Measurements from ENCODE around the gene C10orf143.

C10orf143 gene

DNA sequence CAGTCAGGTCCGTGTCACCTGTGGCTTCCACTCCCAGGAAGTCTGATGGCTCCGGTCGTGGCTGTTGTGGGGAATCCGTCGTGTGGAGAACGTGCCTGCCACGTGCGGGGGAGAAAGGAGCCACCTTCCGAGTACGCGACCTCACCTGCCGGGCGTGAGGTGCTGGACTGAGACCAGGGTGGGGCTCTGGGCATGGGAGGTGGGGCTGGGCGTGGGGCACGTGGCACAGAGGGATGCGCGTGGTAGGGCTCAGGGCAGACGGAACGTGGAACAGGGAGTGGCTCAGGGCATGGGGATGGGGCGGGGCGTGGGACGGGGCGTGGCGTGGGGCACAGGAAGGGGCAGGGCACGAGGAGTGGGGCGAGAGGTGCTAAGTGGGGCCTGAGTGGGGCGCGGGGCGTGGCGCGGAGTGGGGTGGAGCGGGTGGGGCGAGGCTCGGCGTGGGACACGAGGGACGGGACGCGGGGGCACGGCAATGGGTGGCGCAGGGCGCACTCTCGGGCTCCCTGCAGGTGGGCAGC lies 64.8 kb downstream of the C10orf143 start:
- Histone ChIP-seq H3K27me3 (ENCODE audit: control insufficient read depth, insufficient read depth, low read length) (no peaks in the 10 kb centered on the region), H3K4me3 (ENCODE audit: low read length) (no peak overlapping the region), H3K4me1 (ENCODE audit: control insufficient read depth, insufficient read depth, low read length) (no peaks in the 10 kb centered on the region), H3K36me3 (ENCODE audit: control insufficient read depth, insufficient read depth, low read length) (no peaks in the 10 kb centered on the region), H3K27ac (ENCODE audit: low read depth, low read length) (no peak overlapping the region), H3K9ac (ENCODE audit: low read length) (no peak overlapping the region)

DNA sequence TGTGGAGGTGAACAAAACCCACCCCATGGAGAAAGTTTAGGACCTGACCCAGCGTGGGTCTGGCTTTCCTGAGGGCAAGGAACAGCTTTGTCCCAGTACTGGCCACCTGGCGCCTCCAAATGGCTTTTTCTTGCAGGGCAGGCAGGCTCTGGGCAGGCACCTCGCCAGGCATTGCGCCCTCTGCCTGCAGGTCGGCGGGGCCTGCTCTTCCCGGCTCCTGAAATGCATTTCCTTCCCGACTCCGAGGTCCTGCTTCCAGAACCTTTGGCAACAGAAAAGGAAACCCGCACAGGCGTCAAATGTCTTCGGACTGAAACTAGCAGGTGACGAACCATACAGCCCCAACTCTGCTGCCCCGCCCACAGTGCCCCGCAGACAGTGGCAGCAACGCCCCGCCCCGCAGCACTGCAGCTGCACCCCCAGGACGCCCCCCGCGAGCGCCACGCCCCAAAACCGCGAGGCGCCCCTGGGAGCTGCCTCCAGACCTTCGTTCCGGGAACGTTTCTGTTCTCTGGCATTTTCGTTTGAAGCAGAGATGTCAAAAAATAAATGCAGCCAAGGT lies 65.5 kb downstream of the C10orf143 start:
- no peaks in the 10 kb centered on the region for H3K27me3 ChIP-seq (ENCODE audit: control insufficient read depth, insufficient read depth, low read length)
- no peak overlapping the region for H3K27ac ChIP-seq (ENCODE audit: low read depth, low read length)

GRCh38 chr10:130044067-130045061 lies 66.3 kb downstream of the C10orf143 start:
- Histone ChIP-seq H3K9ac (ENCODE audit: low read length) (no peak overlapping the region), H3K27me3 (ENCODE audit: control insufficient read depth, insufficient read depth, low read length) (no peaks in the 10 kb centered on the region), H3K4me3 (ENCODE audit: low read length) (no peak overlapping the region), H3K4me1 (ENCODE audit: control insufficient read depth, insufficient read depth, low read length) (no peaks in the 10 kb centered on the region), H3K27ac (ENCODE audit: low read depth, low read length) (no peak overlapping the region), H3K36me3 (ENCODE audit: control insufficient read depth, insufficient read depth, low read length) (no peaks in the 10 kb centered on the region)

More for the DNA sequence above, 65.5 kb downstream of the C10orf143 start:
- Histone ChIP-seq H3K36me3 (ENCODE audit: control insufficient read depth, insufficient read depth, low read length) (no peaks in the 10 kb centered on the region), H3K9ac (ENCODE audit: low read length) (no peak overlapping the region), H3K4me1 (ENCODE audit: control insufficient read depth, insufficient read depth, low read length) (no peaks in the 10 kb centered on the region), H3K4me3 (ENCODE audit: low read length) (no peak overlapping the region)

GRCh38 chr10:130043491-130043890 lies 67.1 kb downstream of the C10orf143 start:
- Histone ChIP-seq H3K27ac (ENCODE audit: low read depth, low read length) (no peak overlapping the region), H3K4me1 (ENCODE audit: control insufficient read depth, insufficient read depth, low read length) (no peaks in the 10 kb centered on the region), H3K9ac (ENCODE audit: low read length) (no peak overlapping the region), H3K36me3 (ENCODE audit: control insufficient read depth, insufficient read depth, low read length) (no peaks in the 10 kb centered on the region), H3K4me3 (ENCODE audit: low read length) (no peak overlapping the region), H3K27me3 (ENCODE audit: control insufficient read depth, insufficient read depth, low read length) (no peaks in the 10 kb centered on the region)

DNA sequence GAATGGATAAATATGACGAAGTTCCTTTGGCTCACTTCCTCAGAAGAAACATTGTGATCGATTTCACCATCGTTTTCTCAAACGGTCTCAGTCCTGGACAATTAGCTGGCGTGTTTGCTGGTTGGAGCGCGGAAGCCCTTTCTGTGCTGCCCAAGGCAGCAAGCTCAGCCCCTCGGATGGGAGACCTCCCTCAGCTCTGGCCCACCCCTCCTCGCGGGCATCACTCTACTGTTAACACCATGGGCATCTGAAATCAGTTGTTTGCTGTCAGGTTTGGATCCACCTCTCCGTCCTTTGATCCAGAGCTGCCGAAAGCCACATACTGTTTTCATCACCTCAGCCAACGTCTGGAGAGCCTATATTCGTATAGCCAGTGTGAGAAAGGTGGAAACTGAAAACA lies 68.2 kb downstream of the C10orf143 start:
- H3K4me1 ChIP-seq (ENCODE audit: control insufficient read depth, insufficient read depth, low read length) = no peaks in the 10 kb centered on the region
- no peaks in the 10 kb centered on the region for H3K36me3 ChIP-seq (ENCODE audit: control insufficient read depth, insufficient read depth, low read length)
- no peak overlapping the region for H3K4me3 ChIP-seq (ENCODE audit: low read length)
- H3K9ac ChIP-seq (ENCODE audit: low read length) = no peak overlapping the region
- H3K27ac ChIP-seq (ENCODE audit: low read depth, low read length) = no peak overlapping the region
- H3K27me3 ChIP-seq (ENCODE audit: control insufficient read depth, insufficient read depth, low read length) = no peaks in the 10 kb centered on the region

- H3K9ac ChIP-seq (ENCODE audit: low read length) = no peak overlapping the region
- no peaks in the 10 kb centered on the region for H3K27me3 ChIP-seq (ENCODE audit: control insufficient read depth, insufficient read depth, low read length)
- H3K36me3 ChIP-seq (ENCODE audit: control insufficient read depth, insufficient read depth, low read length) = no peaks in the 10 kb centered on the region
- no peak overlapping the region for H3K4me3 ChIP-seq (ENCODE audit: low read length)
- no peak overlapping the region for H3K27ac ChIP-seq (ENCODE audit: low read depth, low read length)
- H3K4me1 ChIP-seq (ENCODE audit: control insufficient read depth, insufficient read depth, low read length) = no peaks in the 10 kb centered on the region
These were observed 68.9 kb downstream of the C10orf143 start for GRCh38 chr10:130041451-130042371.

DNA sequence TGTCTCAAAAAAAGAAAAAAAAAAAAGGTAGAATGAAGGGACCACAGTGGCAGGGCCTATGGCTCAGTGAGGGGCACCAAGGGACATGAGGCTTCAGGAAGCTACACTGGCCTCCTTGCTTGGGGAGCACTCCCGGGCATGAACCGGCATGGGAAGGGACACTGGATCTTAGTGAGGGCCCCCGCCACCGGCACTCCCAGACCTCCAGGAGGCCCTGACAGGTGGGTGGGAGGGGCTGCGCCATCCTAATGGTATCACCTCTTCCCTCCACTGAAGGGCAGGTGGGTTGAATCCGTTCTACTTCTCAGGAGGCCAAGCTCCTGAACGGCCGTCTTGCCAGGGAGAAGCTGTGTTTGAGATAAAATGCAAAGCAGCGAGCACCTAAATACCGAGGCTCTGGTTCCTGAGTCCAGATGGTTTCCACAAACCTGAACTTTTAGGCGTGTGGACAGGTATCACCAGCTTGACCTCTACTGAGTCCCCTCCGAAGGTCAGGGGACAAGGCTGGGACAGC lies 69.8 kb downstream of the C10orf143 start:
- Histone ChIP-seq H3K4me1 (ENCODE audit: control insufficient read depth, insufficient read depth, low read length) (no peaks in the 10 kb centered on the region), H3K4me3 (ENCODE audit: low read length) (no peak overlapping the region), H3K9ac (ENCODE audit: low read length) (no peak overlapping the region), H3K27ac (ENCODE audit: low read depth, low read length) (no peak overlapping the region), H3K27me3 (ENCODE audit: control insufficient read depth, insufficient read depth, low read length) (no peaks in the 10 kb centered on the region), H3K36me3 (ENCODE audit: control insufficient read depth, insufficient read depth, low read length) (no peaks in the 10 kb centered on the region)

DNA sequence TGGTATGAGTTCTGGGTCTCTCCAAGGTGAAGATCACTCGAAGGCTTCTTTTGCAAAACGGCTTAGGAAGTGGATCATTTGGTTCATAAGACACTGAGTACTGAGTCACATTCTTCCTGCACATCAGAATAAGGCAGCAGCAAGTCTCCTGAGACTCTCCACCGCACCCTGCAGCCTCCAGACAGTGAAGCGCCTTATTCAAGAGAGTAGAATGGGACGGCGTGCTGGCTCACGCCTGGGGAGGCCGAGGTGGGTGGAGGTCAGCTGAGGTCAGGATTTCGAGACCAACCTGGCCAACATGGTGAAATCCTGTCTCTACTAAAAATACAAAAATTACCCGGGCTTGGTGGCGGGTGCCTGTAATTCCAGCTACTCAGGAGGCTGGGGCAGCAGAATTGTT lies 70.3 kb downstream of the C10orf143 start:
- Histone ChIP-seq H3K4me3 (ENCODE audit: low read length) (no peak overlapping the region), H3K27me3 (ENCODE audit: control insufficient read depth, insufficient read depth, low read length) (no peaks in the 10 kb centered on the region), H3K36me3 (ENCODE audit: control insufficient read depth, insufficient read depth, low read length) (no peaks in the 10 kb centered on the region), H3K4me1 (ENCODE audit: control insufficient read depth, insufficient read depth, low read length) (no peaks in the 10 kb centered on the region), H3K27ac (ENCODE audit: low read depth, low read length) (no peak overlapping the region), H3K9ac (ENCODE audit: low read length) (no peak overlapping the region)

- Histone ChIP-seq H3K36me3 (ENCODE audit: control insufficient read depth, insufficient read depth, low read length) (no peaks in the 10 kb centered on the region), H3K27me3 (ENCODE audit: control insufficient read depth, insufficient read depth, low read length) (no peaks in the 10 kb centered on the region), H3K4me1 (ENCODE audit: control insufficient read depth, insufficient read depth, low read length) (no peaks in the 10 kb centered on the region), H3K27ac (ENCODE audit: low read depth, low read length) (no peak overlapping the region), H3K4me3 (ENCODE audit: low read length) (no peak overlapping the region), H3K9ac (ENCODE audit: low read length) (no peak overlapping the region)
These were observed 71.5 kb downstream of the C10orf143 start for GRCh38 chr10:130039141-130039540.

- H3K36me3 ChIP-seq (ENCODE audit: control insufficient read depth, insufficient read depth, low read length) = no peaks in the 10 kb centered on the region
- H3K9ac ChIP-seq (ENCODE audit: low read length) = no peak overlapping the region
- H3K4me3 ChIP-seq (ENCODE audit: low read length) = no peak overlapping the region
- no peaks in the 10 kb centered on the region for H3K4me1 ChIP-seq (ENCODE audit: control insufficient read depth, insufficient read depth, low read length)
- no peak overlapping the region for H3K27ac ChIP-seq (ENCODE audit: low read depth, low read length)
- H3K27me3 ChIP-seq (ENCODE audit: control insufficient read depth, insufficient read depth, low read length) = no peaks in the 10 kb centered on the region
These were observed 72.0 kb downstream of the C10orf143 start for GRCh38 chr10:130038611-130039109.

DNA sequence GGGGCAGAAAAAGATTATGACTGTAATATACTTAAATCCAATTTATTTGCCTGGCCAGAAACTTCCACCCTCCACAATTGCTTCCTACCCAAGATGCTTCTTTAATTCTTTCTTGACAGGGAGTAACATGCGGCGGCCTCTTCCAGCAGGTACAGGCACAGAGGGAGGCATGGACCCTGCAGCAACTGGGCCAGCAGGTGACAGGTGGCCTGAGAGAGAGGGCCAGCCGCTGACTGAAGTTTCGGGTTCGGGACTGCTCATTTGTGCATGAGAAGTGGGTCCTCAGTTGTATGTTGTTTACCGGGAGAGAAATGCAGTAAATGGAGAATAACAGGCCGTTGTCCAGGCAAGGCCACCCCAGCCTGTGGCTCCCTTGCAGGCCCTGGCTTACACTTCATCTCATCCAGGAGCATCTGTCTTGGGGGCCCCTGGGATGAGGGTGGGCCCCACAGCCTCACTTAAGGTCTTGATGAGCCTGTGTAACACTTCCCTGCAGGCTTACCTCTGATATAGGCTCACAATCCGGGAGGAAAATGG lies 72.5 kb downstream of the C10orf143 start:
- no peak overlapping the region for H3K9ac ChIP-seq (ENCODE audit: low read length)
- no peaks in the 10 kb centered on the region for H3K36me3 ChIP-seq (ENCODE audit: control insufficient read depth, insufficient read depth, low read length)
- no peaks in the 10 kb centered on the region for H3K27me3 ChIP-seq (ENCODE audit: control insufficient read depth, insufficient read depth, low read length)
- H3K4me1 ChIP-seq (ENCODE audit: control insufficient read depth, insufficient read depth, low read length) = no peaks in the 10 kb centered on the region
- H3K4me3 ChIP-seq (ENCODE audit: low read length) = no peak overlapping the region
- no peak overlapping the region for H3K27ac ChIP-seq (ENCODE audit: low read depth, low read length)
